ENCODE data around the gene TERB1. TPM values are rescaled to one million over a fixed set of nuclear protein-coding genes. Genes with fewer than 3 reads are reported as not detected.

Gene TERB1
- total RNA-seq, 4 donors from 2014 or later = not detected

DNA sequence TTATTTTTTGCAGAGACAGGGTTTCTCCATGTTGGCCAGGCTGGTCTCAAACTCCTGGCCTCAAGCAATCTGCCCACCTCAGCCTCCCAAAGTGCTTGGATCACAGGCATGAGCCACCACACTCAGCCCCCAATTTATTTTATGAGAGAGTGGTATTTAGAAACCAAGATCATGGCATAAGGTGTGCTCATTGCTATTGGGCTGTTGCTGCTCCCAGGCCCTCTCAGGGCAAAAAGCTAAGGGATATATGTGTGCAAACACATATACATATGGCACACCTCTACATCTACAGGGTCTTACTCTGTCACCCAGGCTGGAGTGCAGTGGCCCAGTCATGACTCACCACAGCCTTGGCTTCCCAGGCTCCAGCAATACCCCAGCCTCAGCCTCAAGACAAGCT lies 89.8 kb downstream of the TERB1 start:
- TF ChIP-seq, protein P1, sequence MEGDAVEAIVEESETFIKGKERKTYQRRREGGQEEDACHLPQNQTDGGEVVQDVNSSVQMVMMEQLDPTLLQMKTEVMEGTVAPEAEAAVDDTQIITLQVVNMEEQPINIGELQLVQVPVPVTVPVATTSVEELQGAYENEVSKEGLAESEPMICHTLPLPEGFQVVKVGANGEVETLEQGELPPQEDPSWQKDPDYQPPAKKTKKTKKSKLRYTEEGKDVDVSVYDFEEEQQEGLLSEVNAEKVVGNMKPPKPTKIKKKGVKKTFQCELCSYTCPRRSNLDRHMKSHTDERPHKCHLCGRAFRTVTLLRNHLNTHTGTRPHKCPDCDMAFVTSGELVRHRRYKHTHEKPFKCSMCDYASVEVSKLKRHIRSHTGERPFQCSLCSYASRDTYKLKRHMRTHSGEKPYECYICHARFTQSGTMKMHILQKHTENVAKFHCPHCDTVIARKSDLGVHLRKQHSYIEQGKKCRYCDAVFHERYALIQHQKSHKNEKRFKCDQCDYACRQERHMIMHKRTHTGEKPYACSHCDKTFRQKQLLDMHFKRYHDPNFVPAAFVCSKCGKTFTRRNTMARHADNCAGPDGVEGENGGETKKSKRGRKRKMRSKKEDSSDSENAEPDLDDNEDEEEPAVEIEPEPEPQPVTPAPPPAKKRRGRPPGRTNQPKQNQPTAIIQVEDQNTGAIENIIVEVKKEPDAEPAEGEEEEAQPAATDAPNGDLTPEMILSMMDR (IDR thresholded peaks at IDR 0.05) = no peak
- no peak for TF ChIP-seq POLR2A (IDR thresholded peaks at IDR 0.05)
- Histone ChIP-seq H3K4me1 (peaks cover 0 to 13% (median 4%) of the 10 kb centered on the region in 3 donors), H3K27me3 (no peaks in the 10 kb centered on the region), H3K36me3 (no peaks in the 10 kb centered on the region), H3K9me3 (no peaks in the 10 kb centered on the region), H3K27ac (no peak overlapping the region), H3K4me3 (no peak overlapping the region)
- DNase-seq = no peak
- intact Hi-C loops (cut with DNase I) = no loop called here

DNA sequence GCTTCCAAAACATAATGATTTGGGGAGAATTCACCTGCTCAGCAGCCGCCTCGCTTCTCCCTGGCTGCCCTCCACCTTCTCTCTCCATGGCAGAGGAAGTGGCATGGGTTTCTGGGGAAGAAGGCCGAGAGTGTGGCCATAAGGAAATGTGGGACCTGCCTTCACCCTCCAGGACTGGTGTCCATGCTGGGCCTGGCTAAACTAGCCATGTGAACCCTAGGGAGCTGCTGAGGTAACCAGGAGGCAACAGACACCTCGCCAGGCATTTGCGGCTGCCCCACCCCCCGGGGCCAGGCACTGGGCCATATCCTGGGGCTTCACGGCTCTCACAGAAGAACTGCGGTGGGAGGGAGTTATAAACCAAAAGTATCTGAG lies 94.9 kb downstream of the TERB1 start:
- DNase-seq = no peak
- 4 to 36% methylated on average over 7 to 8 of the region's 8 CpGs for WGBS, 2 donors
- no peaks in the 10 kb centered on the region for H3K9me3 ChIP-seq

DNA sequence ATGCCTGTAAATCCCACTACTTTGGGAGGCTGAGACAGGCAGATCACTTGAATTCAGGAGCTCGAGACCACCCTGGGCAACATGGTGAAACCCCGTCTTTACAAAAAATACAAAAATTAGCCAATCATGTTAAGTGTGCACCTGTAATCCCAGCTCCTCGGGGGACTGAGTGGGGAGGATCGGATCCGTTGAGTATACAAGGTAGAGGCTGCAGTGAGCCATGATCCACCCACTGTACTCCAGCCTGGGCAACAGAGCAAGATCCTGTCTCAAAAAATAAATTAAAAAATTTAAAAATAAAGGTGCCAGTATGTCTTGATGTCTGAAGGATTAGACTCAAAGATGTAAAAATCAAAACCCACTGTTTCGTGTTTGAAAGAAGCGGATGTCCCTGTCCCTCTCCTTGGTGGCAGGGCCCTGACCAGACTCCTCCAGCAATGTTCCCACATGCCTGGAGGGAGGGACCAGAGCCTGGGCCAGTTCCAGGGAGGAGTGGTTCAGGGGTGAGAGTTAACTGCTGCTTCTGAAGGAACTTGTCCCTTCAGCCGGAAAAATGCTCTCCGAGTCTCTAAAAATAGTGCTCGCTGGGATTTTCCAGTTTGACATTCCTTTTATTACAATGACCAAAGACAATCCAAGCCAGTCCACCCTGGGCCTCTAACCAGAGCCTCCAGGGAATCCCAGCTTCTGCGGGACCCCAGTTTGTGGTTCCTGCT lies 95.4 kb downstream of the TERB1 start:
- Histone ChIP-seq H3K4me1 (peaks cover 0 to 22% (median 17%) of the 10 kb centered on the region in 3 donors), H3K27me3 (no peaks in the 10 kb centered on the region), H3K4me3 (peak overlapping the region in 2 of 4 donors; percentile 4 to 11), H3K36me3 (no peaks in the 10 kb centered on the region), H3K27ac (peak overlapping the region in 3 of 4 donors; percentile 40 to 80 (median 65)), H3K9me3 (no peaks in the 10 kb centered on the region)
- TF ChIP-seq, protein P1 (IDR thresholded peaks at IDR 0.05) = no peak
- TF ChIP-seq POLR2A (IDR thresholded peaks at IDR 0.05) = no peak
- no peak for DNase-seq
- WGBS, 2 donors = 58 to 59% methylated on average over 11 of the region's 11 CpGs
- intact Hi-C loops (cut with DNase I) = no loop called here

More for the DNA sequence above, 94.9 kb downstream of the TERB1 start:
- TF ChIP-seq, protein P1 (IDR thresholded peaks at IDR 0.05) = no peak
- no peak for TF ChIP-seq POLR2A (IDR thresholded peaks at IDR 0.05)
- H3K4me3 ChIP-seq = peak overlapping the region in 2 of 4 donors; percentile 4 to 11
- H3K4me1 ChIP-seq = peaks cover 0 to 22% (median 17%) of the 10 kb centered on the region in 3 donors
- intact Hi-C loops (cut with DNase I) = no loop called here
- peak overlapping the region in 3 of 4 donors; percentile 40 to 80 (median 65) for H3K27ac ChIP-seq
- H3K36me3 ChIP-seq = no peaks in the 10 kb centered on the region
- H3K27me3 ChIP-seq = no peaks in the 10 kb centered on the region

Other genes with a start within 250 kb of the TERB1 start
- gene CKLF, start 249.0 kb downstream of the TERB1 start, total RNA-seq = 10 to 100 TPM in 2 of 4 donors, 1 to 10 TPM in 2; 8.6 to 34.1 (median 16.9) TPM
- gene CMTM1, start 235.1 kb downstream of the TERB1 start, total RNA-seq = 1 to 10 TPM in 2 of 4 donors, not detected in 2; 1.3 to 1.5 TPM
- gene CMTM2, start 222.1 kb downstream of the TERB1 start, total RNA-seq = not detected
- gene CMTM3, start 196.9 kb downstream of the TERB1 start, total RNA-seq = 10 to 100 TPM in 2 of 4 donors, 1 to 10 TPM in 2; 4.0 to 19.6 (median 8.9) TPM
- 10 to 100 TPM; 13.7 to 24.0 (median 15.8) TPM for gene CMTM4, start 104.8 kb downstream of the TERB1 start, total RNA-seq
- gene DYNC1LI2, start 50.0 kb downstream of the TERB1 start, total RNA-seq = 100 to 1,000 TPM in 1 of 4 donors, 10 to 100 TPM in 3; 66.4 to 140 (median 86.2) TPM
- gene NAE1, start 29.4 kb upstream of the TERB1 start, total RNA-seq = 10 to 100 TPM; 31.4 to 74.7 (median 45.7) TPM
- not detected for gene CA7, start 42.8 kb upstream of the TERB1 start, total RNA-seq
- gene PDP2, start 78.9 kb upstream of the TERB1 start, total RNA-seq = 10 to 100 TPM in 2 of 4 donors, 1 to 10 TPM in 2; 4.1 to 12.9 (median 9.4) TPM
- gene CDH16, start 117.3 kb upstream of the TERB1 start, total RNA-seq = 1 to 10 TPM; 1.9 to 6.3 (median 4.1) TPM
- 100 to 1,000 TPM in 2 of 4 donors, 10 to 100 TPM in 2; 68.7 to 208 (median 129) TPM for gene RRAD, start 124.0 kb upstream of the TERB1 start, total RNA-seq
- 100 to 1,000 TPM; 112 to 153 (median 126) TPM for gene CIAO2B, start 132.8 kb upstream of the TERB1 start, total RNA-seq
- 100 to 1,000 TPM; 120 to 250 (median 170) TPM for gene CES2, start 133.9 kb upstream of the TERB1 start, total RNA-seq
- 1 to 10 TPM; 1.5 to 7.1 (median 3.6) TPM for gene CES3, start 159.7 kb upstream of the TERB1 start, total RNA-seq
- gene CES4A, start 187.0 kb upstream of the TERB1 start, total RNA-seq = 1 to 10 TPM; 4.8 to 9.6 (median 6.4) TPM
- gene CBFB, start 227.6 kb upstream of the TERB1 start, total RNA-seq = 10 to 100 TPM; 26.0 to 59.3 (median 41.9) TPM